Astrocyte (in vitro differentiated cells and primary cell): ENCODE results near the gene TMEM235. TPM values are rescaled to one million over a fixed set of nuclear protein-coding genes. Genes with fewer than 3 reads are reported as not detected.
"Not testable (repeated sequence)": the region's sequence is repeated elsewhere in the genome, so short reads cannot be mapped to it uniquely, and the experiment has no call there.

Source experiments
- DNase-seq: peaks from one replicate; pipeline ENCODE4 v3.0.0-alpha.2; 2010; ENCODE audit warnings: low read depth
- FAIRE-seq: peaks from 2 replicates; lab custom pipeline; 2011; peaks lifted over from hg19 to GRCh38; lab: Jason Lieb, UNC
- H2AFZ ChIP-seq: 2 replicates; pipeline ENCODE4 v1.6.0; 2012; ENCODE audit warnings: low read depth, low read length, inconsistent platforms
- H3K27ac ChIP-seq: 2 replicates; pipeline ENCODE4 v1.5.1; 2011; ENCODE audit warnings: low read depth, low read length, inconsistent platforms
- H3K27me3 ChIP-seq: 2 replicates; pipeline ENCODE4 v1.6.0; 2011; ENCODE audit warnings: low read length, inconsistent platforms; ENCODE audit not compliant: insufficient read depth
- H3K36me3 ChIP-seq: 2 replicates; pipeline ENCODE4 v1.5.1; 2011; ENCODE audit warnings: low read length, inconsistent platforms; ENCODE audit not compliant: insufficient read depth
- H3K4me1 ChIP-seq: 2 replicates; pipeline ENCODE4 v1.5.1; 2011; ENCODE audit warnings: low read length, inconsistent platforms; ENCODE audit not compliant: insufficient read depth
- H3K4me2 ChIP-seq: 2 replicates; pipeline ENCODE4 v1.6.0; 2012; ENCODE audit warnings: low read length, inconsistent platforms
- H3K4me3 ChIP-seq: 2 replicates; pipeline ENCODE4 v1.5.1; 2011; ENCODE audit warnings: low read depth, mild to moderate bottlenecking, low read length, inconsistent platforms; ENCODE audit not compliant: insufficient read depth
- H3K79me2 ChIP-seq: 2 replicates; pipeline ENCODE4 v1.6.0; 2012; ENCODE audit warnings: mild to moderate bottlenecking, low read length, inconsistent platforms; ENCODE audit not compliant: insufficient read depth
- H3K9ac ChIP-seq: 2 replicates; pipeline ENCODE4 v1.6.0; 2012; ENCODE audit warnings: mild to moderate bottlenecking, low read length, inconsistent platforms
- H3K9me3 ChIP-seq: 2 replicates; pipeline ENCODE4 v1.5.1; 2012; ENCODE audit warnings: low read depth, mild to moderate bottlenecking, low read length, inconsistent platforms; ENCODE audit not compliant: insufficient read depth
- H4K20me1 ChIP-seq: 2 replicates; pipeline ENCODE4 v1.6.0; 2012; ENCODE audit warnings: low read length, inconsistent platforms; ENCODE audit not compliant: insufficient read depth
- H3K27ac Mint-ChIP-seq: one replicate; pipeline ENCODE4 v1.8.0; 2021; ENCODE audit warnings: mild to moderate bottlenecking, mixed read lengths; ENCODE audit not compliant: unreplicated experiment
- H3K27me3 Mint-ChIP-seq: one replicate; pipeline ENCODE4 v1.8.0; 2021; ENCODE audit warnings: low read depth, mixed read lengths; ENCODE audit not compliant: unreplicated experiment
- H3K36me3 Mint-ChIP-seq: one replicate; pipeline ENCODE4 v1.8.0; 2021; ENCODE audit warnings: low read depth, mixed read lengths; ENCODE audit not compliant: unreplicated experiment
- H3K4me1 Mint-ChIP-seq: one replicate; pipeline ENCODE4 v1.8.0; 2021; ENCODE audit warnings: low read depth, mixed read lengths; ENCODE audit not compliant: unreplicated experiment
- H3K4me3 Mint-ChIP-seq: one replicate; pipeline ENCODE4 v1.8.0; 2021; ENCODE audit warnings: mild to moderate bottlenecking, moderate library complexity, mixed read lengths; ENCODE audit not compliant: unreplicated experiment
- H3K9me3 Mint-ChIP-seq: one replicate; pipeline ENCODE4 v1.8.0; 2021; ENCODE audit warnings: mild to moderate bottlenecking, mixed read lengths; ENCODE audit not compliant: unreplicated experiment
- EZH2 ChIP-seq: IDR thresholded peaks from 2 replicates; pipeline ENCODE4 v1.6.1; 2012; ENCODE audit warnings: mild to moderate bottlenecking, low read length, inconsistent platforms; ENCODE audit not compliant: insufficient read depth
- total RNA-seq: library from RNA; stranded (reverse); gene quantifications from 2 replicates; pipeline ENCODE4 v1.2.1, GENCODE V29; 2021
- TF ChIP-seq, protein P1 (sequence below): IDR thresholded peaks from 2 replicates; pipeline ENCODE4 v1.5.1; 2011; ENCODE audit warnings: low read depth, mild to moderate bottlenecking, inconsistent platforms, low read length, moderate library complexity; ENCODE audit not compliant: insufficient read depth

TMEM235 gene
- total RNA-seq, 1 donor from 2014 or later: not detected

DNA sequence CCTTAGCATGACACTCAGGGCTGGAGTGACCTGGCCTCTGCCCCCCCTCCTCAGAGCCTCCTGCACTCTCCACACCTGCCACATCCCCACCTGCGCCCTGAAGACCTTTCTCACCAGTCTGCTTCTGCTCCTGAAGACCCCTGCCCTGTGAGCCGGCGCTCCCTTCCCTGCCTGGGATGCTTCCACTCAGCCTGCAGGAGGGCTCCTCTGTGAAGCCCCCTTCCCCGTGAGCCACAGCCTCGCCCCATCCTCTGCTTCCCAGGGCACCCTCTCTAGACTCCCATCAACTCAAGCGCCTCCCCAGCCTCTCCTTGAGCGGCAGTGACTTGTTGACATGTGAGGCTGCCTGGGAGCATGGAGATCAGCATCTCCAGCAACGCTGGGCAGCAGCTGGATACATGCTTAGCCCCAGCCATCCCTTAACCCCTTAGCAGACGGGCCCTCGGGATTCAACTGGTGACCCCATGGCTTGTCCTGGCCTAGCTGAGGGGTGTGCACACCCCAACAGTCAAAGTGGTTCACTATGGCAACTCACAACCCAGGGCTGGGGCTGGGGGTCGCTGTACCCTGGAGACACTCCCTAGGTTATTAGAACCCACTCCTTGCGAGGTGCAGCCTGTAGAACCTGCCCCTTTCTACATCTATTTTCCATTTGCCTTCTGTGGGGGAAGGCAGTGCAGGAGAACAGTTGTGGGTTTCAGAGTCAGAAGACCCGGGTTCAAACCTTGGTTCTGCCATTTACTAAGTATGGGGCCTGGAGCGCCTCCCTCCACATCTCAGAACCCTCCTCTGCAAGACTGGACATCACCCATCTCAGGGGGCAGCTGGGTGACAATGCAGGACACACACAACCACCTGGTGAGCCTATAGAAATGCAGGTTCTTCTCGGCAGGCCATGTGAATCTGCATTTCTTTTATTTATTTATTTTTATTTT, 21.5 kb downstream of the TMEM235 start:
- H4K20me1 ChIP-seq: no peaks in the 10 kb centered on the region
- H3K4me3 Mint-ChIP-seq: peak overlapping the region; percentile 80
- no peak for DNase-seq
- H3K27ac ChIP-seq: no peak overlapping the region
- no peaks in the 10 kb centered on the region for H3K9me3 ChIP-seq
- H3K4me2 ChIP-seq: no peak overlapping the region
- H3K4me1 ChIP-seq: peaks cover 4% of the 10 kb centered on the region
- no peaks in the 10 kb centered on the region for H3K36me3 ChIP-seq
- TF ChIP-seq, protein P1, sequence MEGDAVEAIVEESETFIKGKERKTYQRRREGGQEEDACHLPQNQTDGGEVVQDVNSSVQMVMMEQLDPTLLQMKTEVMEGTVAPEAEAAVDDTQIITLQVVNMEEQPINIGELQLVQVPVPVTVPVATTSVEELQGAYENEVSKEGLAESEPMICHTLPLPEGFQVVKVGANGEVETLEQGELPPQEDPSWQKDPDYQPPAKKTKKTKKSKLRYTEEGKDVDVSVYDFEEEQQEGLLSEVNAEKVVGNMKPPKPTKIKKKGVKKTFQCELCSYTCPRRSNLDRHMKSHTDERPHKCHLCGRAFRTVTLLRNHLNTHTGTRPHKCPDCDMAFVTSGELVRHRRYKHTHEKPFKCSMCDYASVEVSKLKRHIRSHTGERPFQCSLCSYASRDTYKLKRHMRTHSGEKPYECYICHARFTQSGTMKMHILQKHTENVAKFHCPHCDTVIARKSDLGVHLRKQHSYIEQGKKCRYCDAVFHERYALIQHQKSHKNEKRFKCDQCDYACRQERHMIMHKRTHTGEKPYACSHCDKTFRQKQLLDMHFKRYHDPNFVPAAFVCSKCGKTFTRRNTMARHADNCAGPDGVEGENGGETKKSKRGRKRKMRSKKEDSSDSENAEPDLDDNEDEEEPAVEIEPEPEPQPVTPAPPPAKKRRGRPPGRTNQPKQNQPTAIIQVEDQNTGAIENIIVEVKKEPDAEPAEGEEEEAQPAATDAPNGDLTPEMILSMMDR: no peak
- no peak for TF ChIP-seq EZH2
- no peak overlapping the region for H3K9ac ChIP-seq
- H3K27ac Mint-ChIP-seq: no peak overlapping the region
- peaks cover 5% of the 10 kb centered on the region for H3K4me1 Mint-ChIP-seq
- peaks cover 9% of the 10 kb centered on the region for H3K27me3 Mint-ChIP-seq
- H3K27me3 ChIP-seq: no peaks in the 10 kb centered on the region
- H3K9me3 Mint-ChIP-seq: no peaks in the 10 kb centered on the region
- H2AFZ ChIP-seq: no peak overlapping the region
- H3K79me2 ChIP-seq: no peaks in the 10 kb centered on the region
- H3K36me3 Mint-ChIP-seq: no peaks in the 10 kb centered on the region
- H3K4me3 ChIP-seq: no peak overlapping the region
- FAIRE-seq: no peak

- H3K36me3 ChIP-seq, H3K36me3 Mint-ChIP-seq, H3K4me1 ChIP-seq, FAIRE-seq, H3K4me1 Mint-ChIP-seq, H3K27ac ChIP-seq, H3K9me3 Mint-ChIP-seq, H3K9me3 ChIP-seq, H4K20me1 ChIP-seq, H3K27me3 Mint-ChIP-seq, H3K79me2 ChIP-seq, DNase-seq, H3K27me3 ChIP-seq: not testable (repeated sequence)
- Mint-ChIP-seq H3K4me3 (peak overlapping the region; percentile 86), H3K27ac (peak overlapping the region; percentile 34)
- H3K4me3 ChIP-seq: peak overlapping the region; percentile 74
- peak overlapping the region; percentile 97 for H3K4me2 ChIP-seq
- H3K9ac ChIP-seq: peak overlapping the region; percentile 90
- H2AFZ ChIP-seq: peak overlapping the region; percentile 97
Observed at GRCh38 chr17:78253636-78253945, 22.2 kb downstream of the TMEM235 start.

GRCh38 chr17:78253946-78254672, 22.7 kb downstream of the TMEM235 start:
- H3K27ac Mint-ChIP-seq: peak overlapping the region; percentile 34

More at GRCh38 chr17:78253946-78254672, 22.7 kb downstream of the TMEM235 start:
- H3K4me1 Mint-ChIP-seq: peaks cover 5% of the 10 kb centered on the region
- Histone ChIP-seq H3K9me3 (no peaks in the 10 kb centered on the region), H3K4me1 (peaks cover 4% of the 10 kb centered on the region), H3K27me3 (no peaks in the 10 kb centered on the region), H2AFZ (peak overlapping the region; percentile 97), H4K20me1 (no peaks in the 10 kb centered on the region), H3K79me2 (no peaks in the 10 kb centered on the region), H3K9ac (peak overlapping the region; percentile 90), H3K36me3 (no peaks in the 10 kb centered on the region), H3K27ac (peak overlapping the region; percentile 48), H3K4me3 (peak overlapping the region; percentile 74), H3K4me2 (peak overlapping the region; percentile 97)
- peak; percentile 59 for DNase-seq
- TF ChIP-seq, protein P1: no peak
- no peaks in the 10 kb centered on the region for H3K9me3 Mint-ChIP-seq
- H3K27me3 Mint-ChIP-seq: peaks cover 6% of the 10 kb centered on the region
- H3K4me3 Mint-ChIP-seq: peak overlapping the region; percentile 86
- no peak for FAIRE-seq
- H3K36me3 Mint-ChIP-seq: no peaks in the 10 kb centered on the region
